Activated T-helper 1 cell treated with anti-CD3 and anti-CD28 coated beads, Interleukin-2, amount 50 U/mL, for 16 hours (primary cell): ENCODE results near the gene MARS2.
"Not testable (repeated sequence)": the region's sequence is repeated elsewhere in the genome, so short reads cannot be mapped to it uniquely, and the experiment has no call there.

Experiments
- DNase-seq, 2 donors: peaks; one replicate each; pipeline ENCODE4 v3.0.0-alpha.2; 2020; ENCODE audit warnings: low read depth in 1 of 2, low spot score in 1 of 2

The MARS2 gene

DNA sequence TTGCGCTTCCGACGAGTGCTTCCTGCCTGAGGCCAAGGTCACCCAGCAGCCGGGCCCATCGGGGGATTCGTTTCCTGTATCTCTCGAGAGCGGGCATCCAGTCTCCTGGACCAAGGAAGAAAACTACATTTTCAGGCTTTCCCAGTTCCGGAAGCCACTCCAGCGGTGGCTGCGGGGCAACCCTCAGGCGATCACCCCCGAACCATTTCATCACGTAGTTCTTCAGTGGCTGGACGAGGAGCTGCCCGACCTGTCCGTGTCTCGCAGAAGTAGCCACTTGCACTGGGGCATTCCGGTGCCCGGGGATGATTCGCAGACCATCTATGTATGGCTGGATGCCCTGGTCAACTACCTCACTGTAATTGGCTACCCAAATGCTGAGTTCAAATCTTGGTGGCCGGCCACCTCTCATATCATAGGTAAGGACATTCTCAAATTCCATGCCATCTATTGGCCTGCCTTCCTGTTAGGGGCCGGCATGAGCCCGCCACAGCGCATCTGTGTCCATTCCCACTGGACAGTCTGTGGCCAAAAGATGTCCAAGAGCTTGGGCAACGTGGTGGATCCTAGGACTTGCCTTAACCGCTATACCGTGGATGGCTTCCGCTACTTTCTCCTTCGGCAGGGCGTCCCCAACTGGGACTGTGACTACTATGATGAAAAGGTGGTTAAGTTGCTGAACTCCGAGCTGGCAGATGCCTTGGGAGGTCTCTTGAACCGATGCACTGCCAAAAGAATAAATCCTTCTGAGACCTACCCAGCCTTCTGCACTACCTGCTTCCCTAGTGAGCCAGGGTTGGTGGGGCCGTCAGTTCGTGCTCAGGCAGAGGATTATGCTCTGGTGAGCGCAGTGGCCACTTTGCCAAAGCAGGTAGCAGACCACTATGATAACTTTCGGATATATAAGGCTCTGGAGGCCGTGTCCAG is 1.0 kb downstream of the MARS2 start:
- no peak for DNase-seq

DNA sequence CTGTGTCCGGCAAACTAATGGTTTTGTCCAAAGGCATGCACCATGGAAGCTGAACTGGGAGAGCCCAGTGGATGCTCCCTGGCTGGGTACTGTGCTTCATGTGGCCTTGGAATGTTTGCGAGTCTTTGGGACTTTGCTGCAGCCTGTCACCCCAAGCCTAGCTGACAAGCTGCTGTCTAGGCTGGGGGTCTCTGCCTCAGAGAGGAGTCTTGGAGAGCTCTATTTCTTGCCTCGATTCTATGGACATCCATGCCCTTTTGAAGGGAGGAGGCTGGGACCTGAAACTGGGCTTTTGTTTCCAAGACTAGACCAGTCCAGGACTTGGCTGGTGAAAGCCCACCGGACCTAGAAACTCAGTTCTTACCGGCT is 1.7 kb downstream of the MARS2 start:
- DNase-seq: no peak

DNA sequence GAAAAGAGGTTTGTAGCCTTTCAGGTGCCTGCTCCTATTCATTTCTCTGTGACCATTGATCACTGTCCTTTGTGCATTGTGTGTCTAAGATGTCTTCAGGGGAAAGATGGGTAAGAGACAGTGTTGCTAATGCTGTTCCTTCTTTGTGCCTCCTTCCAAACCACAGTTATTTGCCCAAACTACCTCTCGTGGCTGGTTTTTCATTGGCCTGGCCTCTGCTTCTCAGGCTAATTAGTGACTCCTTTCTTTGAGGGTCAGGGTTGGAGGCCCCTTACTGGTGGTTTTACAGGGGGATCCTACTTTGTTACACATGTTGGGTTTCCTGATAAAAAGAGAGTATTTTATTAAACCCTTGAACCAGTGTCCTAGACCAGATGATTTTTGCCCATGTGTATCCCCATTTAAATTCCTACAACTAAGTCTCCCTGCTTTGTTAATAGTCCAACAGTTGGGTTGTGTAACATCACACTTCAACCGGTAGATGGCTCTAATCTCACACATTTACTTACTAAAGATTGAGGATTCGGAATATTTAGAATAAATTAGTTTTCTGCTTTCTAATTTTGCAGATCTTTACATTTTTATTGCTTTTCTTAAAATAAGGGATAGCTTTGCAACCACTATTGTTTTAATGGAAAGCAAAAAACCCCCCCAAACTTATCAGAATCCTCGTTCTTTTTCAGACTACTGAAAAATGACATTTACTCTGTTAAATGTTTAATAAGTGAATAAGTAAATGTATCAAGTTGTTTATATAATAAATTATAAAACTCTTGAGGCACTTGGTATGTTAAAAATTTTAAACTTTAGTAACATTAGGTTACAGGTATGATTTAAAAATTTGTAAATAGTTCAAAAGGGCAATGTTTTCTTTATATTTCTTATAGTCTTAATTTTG is 2.4 kb downstream of the MARS2 start:
- DNase-seq: no peak

DNA sequence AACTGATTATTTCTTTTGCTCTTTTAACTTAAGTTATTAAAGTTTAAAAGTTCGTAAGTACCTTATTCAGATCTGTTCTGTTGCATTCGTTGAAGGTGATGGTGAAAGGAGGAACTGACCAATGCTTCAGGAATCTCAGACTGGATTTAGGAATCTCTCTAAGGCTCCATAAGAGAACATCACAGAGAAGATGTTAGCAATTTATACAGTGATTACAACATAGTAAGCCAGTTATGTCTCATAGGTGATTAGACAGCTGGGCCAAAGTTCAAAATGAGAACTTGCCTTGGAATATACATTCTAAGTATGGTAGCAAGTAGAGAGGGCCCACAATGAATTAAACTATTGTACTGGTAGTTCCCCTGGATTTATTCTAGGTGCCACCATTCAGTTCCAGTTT is 3.2 kb downstream of the MARS2 start:
- no peak for DNase-seq

DNA sequence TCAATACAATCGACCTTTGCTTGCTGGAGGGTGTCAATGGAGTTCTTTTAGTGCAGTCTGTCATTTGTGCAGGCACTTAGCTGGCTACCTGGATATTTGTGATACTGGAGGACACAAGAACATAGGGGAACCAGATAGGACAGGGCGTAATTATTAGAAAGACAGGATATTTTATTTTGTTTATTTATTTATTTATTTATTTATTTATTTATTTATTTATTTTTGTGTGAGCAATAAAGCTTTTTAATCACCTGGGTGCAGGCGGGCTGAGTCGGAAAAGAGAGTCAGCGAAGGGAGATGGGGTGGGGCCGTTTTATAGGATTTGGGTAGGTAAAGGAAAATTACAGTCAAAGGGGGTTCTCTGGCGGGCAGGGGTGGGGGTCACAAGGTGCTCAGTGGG is 4.0 kb downstream of the MARS2 start:
- not testable (repeated sequence) for DNase-seq

DNA sequence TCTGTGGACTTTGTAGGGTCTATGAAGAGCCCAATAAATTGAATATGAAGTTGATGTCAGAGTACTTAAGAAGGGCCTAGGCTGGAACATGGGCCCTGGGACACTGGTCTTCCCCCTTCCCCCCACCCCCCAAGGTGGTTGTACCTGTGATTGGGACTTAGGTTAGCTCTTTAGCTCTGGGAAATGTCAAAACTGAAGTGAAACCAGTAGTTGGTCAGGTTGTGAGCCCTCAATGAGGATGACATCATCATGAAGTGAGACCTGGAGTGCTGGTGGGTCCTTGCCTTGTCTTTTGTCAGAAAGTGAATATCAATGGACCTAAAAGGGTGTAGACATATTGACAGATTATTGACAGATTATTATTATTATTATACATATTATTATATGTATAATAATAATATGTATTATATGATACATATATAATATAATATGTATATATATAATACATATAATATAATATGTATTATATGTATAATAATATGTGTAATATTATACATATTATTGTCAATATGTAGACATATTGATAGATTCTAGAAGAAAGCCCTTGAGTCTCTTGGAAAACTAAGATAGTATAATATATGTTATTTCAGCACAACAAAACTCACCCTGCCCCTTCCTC is 5.4 kb downstream of the MARS2 start:
- no peak for DNase-seq

DNA sequence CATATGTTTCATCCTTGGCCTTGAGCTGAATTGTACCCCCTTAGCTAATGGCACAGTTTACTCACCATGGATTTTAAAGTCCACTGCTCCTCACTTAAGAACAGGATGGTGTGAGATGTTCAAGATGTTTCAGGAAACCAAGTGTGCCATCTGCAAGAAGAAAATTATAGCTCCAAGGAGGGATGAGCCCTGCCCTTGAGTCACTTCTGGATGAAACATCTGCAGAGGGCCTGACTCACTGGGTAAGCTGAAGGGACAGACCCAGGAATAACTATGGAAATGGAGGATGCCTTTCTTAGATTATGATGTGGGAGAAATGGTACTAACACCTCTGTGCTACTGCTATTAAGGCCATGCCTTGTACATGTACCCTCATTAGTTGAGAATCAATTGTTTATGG is 6.4 kb downstream of the MARS2 start:
- no peak for DNase-seq

DNA sequence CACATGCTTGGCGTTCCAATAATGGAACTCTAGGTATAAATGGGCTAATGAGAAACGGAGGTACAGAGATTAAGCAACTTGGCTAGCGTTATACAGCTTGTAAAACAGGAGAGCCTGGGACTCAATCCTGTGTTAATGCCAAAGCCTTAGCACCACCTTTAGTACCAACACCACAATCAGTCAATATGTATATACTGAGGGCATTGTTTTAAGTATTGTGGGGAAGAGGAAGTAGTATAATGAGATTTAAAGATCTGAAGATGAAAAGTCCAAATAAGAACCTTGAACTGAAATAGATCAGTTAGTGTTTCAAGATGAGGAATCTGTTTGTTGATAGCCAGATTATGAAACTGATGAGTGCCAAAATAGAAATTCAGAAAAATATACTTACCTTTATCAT is 8.1 kb downstream of the MARS2 start:
- DNase-seq: no peak

DNA sequence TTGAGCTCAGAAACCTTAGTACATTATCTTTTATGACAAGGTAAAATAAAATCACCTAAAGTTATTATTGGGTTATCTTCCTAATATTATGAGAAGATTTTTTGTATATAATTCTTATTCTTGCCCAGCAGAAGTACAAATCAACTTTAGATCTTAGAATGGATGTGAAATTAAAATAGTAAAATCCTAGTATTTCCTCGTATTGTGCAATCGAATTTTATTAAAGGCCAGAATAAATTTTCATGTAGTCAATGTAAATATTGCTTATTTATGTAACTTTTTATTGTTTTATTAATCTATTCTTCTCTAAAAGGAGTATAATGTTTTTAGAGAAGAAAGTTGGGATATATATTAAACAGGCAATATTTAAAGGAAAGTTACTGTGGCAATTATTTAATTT is 12.7 kb downstream of the MARS2 start:
- DNase-seq: no peak

DNA sequence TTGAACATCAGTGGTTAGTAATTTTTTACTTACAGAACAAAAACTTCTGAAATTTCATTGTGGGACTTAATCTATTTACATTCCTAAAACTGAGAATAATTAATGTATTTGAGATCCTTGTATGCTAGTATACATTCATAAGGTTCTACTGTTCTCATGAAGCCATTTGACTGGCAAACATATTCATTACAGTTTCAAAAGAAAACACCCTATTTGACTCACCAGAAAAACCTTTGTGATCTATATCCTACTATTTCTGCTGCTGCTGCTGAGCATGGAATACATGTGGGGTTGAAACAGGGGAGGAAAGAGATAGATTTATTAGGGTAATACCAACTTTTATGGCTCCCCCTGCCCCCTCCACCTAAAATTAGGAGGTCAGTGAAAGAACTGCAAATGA is 21.8 kb downstream of the MARS2 start:
- no peak for DNase-seq

DNA sequence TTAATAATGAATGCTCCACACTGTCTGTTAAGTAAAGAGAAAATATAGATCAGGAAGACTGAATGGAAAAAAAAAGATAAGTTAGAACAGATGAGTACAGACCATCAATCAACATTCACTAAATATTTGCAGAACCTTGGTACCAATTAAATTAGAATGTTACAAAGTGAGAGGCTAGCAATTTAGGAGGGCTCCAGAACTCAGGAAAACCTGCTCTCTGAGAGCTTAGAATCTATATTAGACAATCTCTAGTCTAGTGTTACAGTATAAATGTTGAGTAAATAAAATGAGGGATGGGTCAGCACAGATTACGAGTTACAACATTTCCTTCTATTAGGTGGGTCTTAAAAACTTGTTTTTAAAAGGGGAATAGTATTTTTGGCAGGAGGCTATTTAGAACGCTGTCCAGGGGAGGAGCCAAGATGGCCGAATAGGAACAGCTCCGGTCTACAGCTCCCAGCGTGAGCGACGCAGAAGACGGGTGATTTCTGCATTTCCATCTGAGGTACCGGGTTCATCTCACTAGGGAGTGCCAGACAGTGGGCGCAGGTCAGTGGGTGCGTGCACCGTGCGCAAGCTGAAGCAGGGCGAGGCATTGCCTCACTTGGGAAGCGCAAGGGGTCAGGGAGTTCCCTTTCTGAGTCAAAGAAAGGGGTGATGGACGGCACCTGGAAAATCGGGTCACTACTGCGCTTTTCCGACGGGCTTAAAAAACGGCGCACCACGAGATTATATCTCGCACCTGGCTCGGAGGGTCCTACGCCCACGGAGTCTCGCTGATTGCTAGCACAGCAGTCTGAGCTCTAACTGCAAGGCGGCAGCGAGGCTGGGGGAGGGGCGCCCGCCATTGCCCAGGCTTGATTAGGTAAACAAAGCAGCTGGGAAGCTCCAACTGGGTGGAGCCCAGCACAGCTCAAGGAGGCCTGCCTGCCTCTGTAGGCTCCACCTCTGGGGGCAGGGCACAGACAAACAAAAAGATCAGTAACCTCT is 23.7 kb downstream of the MARS2 start:
- not testable (repeated sequence) for DNase-seq

DNA sequence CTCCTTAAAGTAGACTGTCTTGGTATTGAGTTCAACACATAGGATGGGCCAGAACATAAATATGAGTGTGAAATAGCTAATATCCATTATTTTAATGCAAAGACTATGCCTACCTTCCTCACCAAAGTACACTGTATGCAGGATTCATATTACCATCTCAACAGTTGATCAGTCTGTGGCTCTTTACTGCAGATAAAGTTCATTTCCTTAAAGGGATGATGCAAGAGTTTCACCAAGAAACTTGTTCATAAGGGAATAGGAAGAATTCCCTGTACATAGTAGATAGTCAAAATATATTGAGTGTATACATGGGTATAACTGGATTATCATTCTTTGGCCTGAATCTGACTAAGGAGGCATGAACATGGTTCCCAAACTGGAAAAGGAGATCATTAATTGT is 35.0 kb downstream of the MARS2 start:
- no peak for DNase-seq
